Measurements from ENCODE around the gene TXNIP. TPM values are rescaled to one million over a fixed set of nuclear protein-coding genes. Genes with fewer than 3 reads are reported as not detected.

Gene TXNIP
- total and polyA plus RNA-seq, 2 donors (not counting 1 experiment from before 2014, with no cell fraction given) = 542 to 1,651 TPM

DNA sequence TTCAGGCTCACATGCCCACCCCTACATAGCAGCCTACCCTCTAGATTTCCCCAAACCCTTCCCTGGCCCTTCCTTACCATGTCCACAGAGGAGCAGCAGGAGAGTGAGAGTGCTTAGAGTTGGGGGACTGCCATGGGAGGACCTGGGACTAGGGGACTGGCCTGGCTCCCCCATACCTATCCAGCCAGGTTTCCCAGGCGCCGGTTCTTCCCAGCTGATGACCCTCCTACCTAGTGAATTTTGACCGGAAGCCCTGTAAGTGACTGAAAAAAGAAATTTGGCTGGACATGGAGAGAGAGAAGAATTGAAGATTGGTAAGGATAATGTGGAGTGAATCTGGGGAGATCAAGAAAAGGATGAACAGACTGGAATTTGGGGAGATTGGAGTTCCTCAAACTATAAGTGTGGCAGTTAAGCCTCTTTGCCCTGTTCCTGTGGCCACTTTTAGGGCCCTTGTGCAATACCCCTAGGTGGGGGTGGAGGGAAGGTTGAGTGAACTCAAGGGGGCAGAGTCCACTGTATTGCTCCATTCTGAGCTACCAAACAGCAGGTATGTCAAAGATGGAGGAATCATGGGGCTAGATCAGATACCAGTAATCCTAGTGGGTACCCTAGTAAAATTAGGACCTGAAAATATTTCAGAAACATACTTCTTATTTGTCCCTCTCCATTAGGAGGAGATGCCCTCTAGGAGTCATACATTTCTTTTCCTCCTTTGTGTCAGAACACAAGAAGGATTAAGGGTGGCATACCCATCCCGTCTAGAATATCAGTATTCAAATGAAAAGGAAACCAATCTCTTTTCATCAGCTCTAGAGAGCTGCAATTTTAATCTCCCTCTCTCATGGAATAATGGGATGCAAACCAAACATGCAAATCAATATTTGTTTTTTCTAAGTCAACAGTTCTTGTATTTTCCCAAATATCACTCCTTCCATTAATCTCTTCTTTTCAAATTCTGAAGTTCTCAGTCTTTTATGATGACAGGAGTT, 24.0 kb upstream of the TXNIP start:
- peaks cover 67% of the 10 kb centered on the region for H3K27me3 Mint-ChIP-seq
- no peak overlapping the region for H3K27ac Mint-ChIP-seq
- TF ChIP-seq, protein P1, sequence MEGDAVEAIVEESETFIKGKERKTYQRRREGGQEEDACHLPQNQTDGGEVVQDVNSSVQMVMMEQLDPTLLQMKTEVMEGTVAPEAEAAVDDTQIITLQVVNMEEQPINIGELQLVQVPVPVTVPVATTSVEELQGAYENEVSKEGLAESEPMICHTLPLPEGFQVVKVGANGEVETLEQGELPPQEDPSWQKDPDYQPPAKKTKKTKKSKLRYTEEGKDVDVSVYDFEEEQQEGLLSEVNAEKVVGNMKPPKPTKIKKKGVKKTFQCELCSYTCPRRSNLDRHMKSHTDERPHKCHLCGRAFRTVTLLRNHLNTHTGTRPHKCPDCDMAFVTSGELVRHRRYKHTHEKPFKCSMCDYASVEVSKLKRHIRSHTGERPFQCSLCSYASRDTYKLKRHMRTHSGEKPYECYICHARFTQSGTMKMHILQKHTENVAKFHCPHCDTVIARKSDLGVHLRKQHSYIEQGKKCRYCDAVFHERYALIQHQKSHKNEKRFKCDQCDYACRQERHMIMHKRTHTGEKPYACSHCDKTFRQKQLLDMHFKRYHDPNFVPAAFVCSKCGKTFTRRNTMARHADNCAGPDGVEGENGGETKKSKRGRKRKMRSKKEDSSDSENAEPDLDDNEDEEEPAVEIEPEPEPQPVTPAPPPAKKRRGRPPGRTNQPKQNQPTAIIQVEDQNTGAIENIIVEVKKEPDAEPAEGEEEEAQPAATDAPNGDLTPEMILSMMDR (IDR thresholded peaks at IDR 0.05) = no peak
- TF ChIP-seq EZH2 (IDR thresholded peaks at IDR 0.05; ENCODE audit: borderline replicate concordance, insufficient read depth, low read depth, low read length, poor library complexity, severe bottlenecking) = no peak
- no peak for DNase-seq
- peak overlapping the region; percentile 64 for H3K4me2 ChIP-seq (replicated peaks; ENCODE audit: low read depth, low read length, poor library complexity, severe bottlenecking)
- ChIA-PET CTCF (interaction anchor here (0.5 to 2.4 kb wide), 5 partner anchors 8 to 175 kb away, joined by 3 to 7 read pairs (median 5); partner anchors contain the start of gene NUDT17), POLR2A (interaction anchor here (0.5 kb wide), 1 partner anchor 168 kb away, joined by 6 read pairs; no protein-coding TSS in a partner anchor)
- no peaks in the 10 kb centered on the region for H4K20me1 ChIP-seq (ENCODE audit: control insufficient read depth, insufficient read depth, low read length, poor library complexity, severe bottlenecking)
- WGBS (ENCODE audit: insufficient coverage) = 92% methylated on average over 2 of the region's 4 CpGs
- H3K27me3 ChIP-seq (replicated peaks in 1 of 4; ENCODE audit: control extremely low read depth in 1 of 4, control insufficient read depth in 3 of 4, insufficient read depth in 4 of 4, low read length in 3 of 4) = peaks cover 0 to 46% (median 32%) of the 10 kb centered on the region in 4 experiments
- H3K27ac ChIP-seq (ENCODE audit: low read length in 2 of 2) = no peak overlapping the region
- intact Hi-C loops (cut with micrococcal nuclease) = no loop called here
- H3K4me3 ChIP-seq (ENCODE audit: control extremely low read depth in 1 of 5, extremely low read depth in 1 of 5, insufficient read depth in 1 of 5, low read depth in 2 of 5, low read length in 4 of 5) = peak overlapping the region in 1 of 5 experiments; percentile 22
- ATAC-seq (ENCODE audit: low read depth) = no peak
- no peaks in the 10 kb centered on the region for H3K79me2 ChIP-seq (ENCODE audit: control insufficient read depth, insufficient read depth, low read length)
- peaks cover 10 to 19% of the 10 kb centered on the region in 2 donors for H3K4me1 ChIP-seq (ENCODE audit: control insufficient read depth in 2 of 2, insufficient read depth in 2 of 2, low read length in 2 of 2)
- H3K4me3 Mint-ChIP-seq = no peak overlapping the region
- H3K36me3 ChIP-seq (replicated peaks in 1 of 2; ENCODE audit: control extremely low read depth in 1 of 2, control insufficient read depth in 1 of 2, extremely low read depth in 1 of 2, insufficient read depth in 2 of 2, low read length in 1 of 2) = no peaks in the 10 kb centered on the region
- H3K9ac ChIP-seq (ENCODE audit: low read length) = peak overlapping the region; percentile 8
- H2AFZ ChIP-seq (ENCODE audit: insufficient read depth, low read depth, low read length, poor library complexity, severe bottlenecking) = no peak overlapping the region
- H3K9me3 ChIP-seq (ENCODE audit: control extremely low read depth in 1 of 3, control insufficient read depth in 2 of 3, insufficient read depth in 1 of 3, low read length in 2 of 3) = no peaks in the 10 kb centered on the region
- no peaks in the 10 kb centered on the region for H3K9me3 Mint-ChIP-seq (ENCODE audit: insufficient read depth)
- H3K4me1 Mint-ChIP-seq = peaks cover 10% of the 10 kb centered on the region

All from B cell (primary cell).